ENCODE data around the gene PLEKHM1. TPM values are rescaled to one million over a fixed set of nuclear protein-coding genes. Genes with fewer than 3 reads are reported as not detected.
"Not testable (repeated sequence)": the region's sequence is repeated elsewhere in the genome, so short reads cannot be mapped to it uniquely, and the experiment has no call there.

The PLEKHM1 gene
- polyA plus RNA-seq, 3 donors, result 12.8 to 41.5 (median 15.0) TPM

DNA sequence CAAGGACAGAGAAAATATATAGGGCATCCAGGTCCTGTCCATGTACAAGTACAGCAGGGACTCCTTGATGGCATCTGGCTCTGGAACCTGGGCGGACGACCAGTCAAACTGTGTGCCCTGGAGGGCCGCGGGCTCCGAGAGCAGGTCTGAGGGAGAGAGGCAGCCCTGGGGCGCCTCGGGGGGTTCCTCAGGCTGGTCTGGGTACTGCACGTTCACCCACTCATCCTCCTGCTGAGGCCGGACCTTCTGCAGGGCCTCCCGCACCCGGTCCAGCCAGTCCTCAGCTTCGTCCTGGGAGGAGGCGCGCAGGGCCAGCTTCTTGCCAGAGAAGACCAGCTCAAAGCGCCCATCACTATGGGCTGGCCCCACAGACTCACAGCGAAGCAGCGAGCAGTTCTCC lies 36.8 kb downstream of the PLEKHM1 start:
- over 99% methylated on average over 11 of the region's 17 CpGs for WGBS (ENCODE audit: insufficient coverage)
- H3K4me1 Mint-ChIP-seq; intact Hi-C loops (cut with micrococcal nuclease): not testable (repeated sequence)

GRCh38 chr17:45453225-45453534 lies 37.3 kb downstream of the PLEKHM1 start:
- no CpG with 5 or more reads among the region's 7 CpGs for WGBS (ENCODE audit: insufficient coverage)
- H3K4me2 ChIP-seq (replicated peaks; ENCODE audit: extremely low read depth, low read length, poor library complexity, severe bottlenecking); DNase-seq; H3K27ac ChIP-seq (ENCODE audit: low read depth in 1 of 2, low read length in 2 of 2); H3K27me3 ChIP-seq (ENCODE audit: control insufficient read depth in 2 of 2, insufficient read depth in 2 of 2, low read length in 2 of 2); H3K27me3 Mint-ChIP-seq (ENCODE audit: low read depth in 3 of 3); H2AFZ ChIP-seq (ENCODE audit: insufficient read depth, low read depth, low read length, poor library complexity, severe bottlenecking); H3K27ac Mint-ChIP-seq; H3K9ac ChIP-seq (ENCODE audit: insufficient read depth, low read length, poor library complexity, severe bottlenecking); intact Hi-C loops (cut with micrococcal nuclease); H3K9me3 Mint-ChIP-seq; H3K4me3 ChIP-seq (replicated peaks in 1 of 3; ENCODE audit: low read depth in 2 of 3, low read length in 3 of 3); H3K9me3 ChIP-seq (replicated peaks in 1 of 2; ENCODE audit: control insufficient read depth in 1 of 2, insufficient read depth in 1 of 2, low read length in 2 of 2); H3K4me3 Mint-ChIP-seq; H3K79me2 ChIP-seq (ENCODE audit: insufficient read depth, low read length); H3K4me1 ChIP-seq (ENCODE audit: control insufficient read depth in 1 of 2, insufficient read depth in 2 of 2, low read length in 2 of 2): not testable (repeated sequence)
- peaks cover 11% of the 10 kb centered on the region for H3K4me1 Mint-ChIP-seq
- peaks cover 55 to 69% of the 10 kb centered on the region in 2 donors for H3K36me3 ChIP-seq (replicated peaks in 1 of 2; ENCODE audit: control insufficient read depth in 1 of 2, insufficient read depth in 2 of 2, low read length in 2 of 2)
- peaks cover 50 to 75% of the 10 kb centered on the region in 2 donors for H3K36me3 Mint-ChIP-seq
- peaks cover 39% of the 10 kb centered on the region for H4K20me1 ChIP-seq (ENCODE audit: insufficient read depth, low read length)

More for the DNA sequence above, 36.8 kb downstream of the PLEKHM1 start:
- peaks cover 49 to 73% of the 10 kb centered on the region in 2 donors for H3K36me3 Mint-ChIP-seq
- not testable (repeated sequence) for H3K4me1 ChIP-seq (ENCODE audit: control insufficient read depth in 1 of 2, insufficient read depth in 2 of 2, low read length in 2 of 2); H2AFZ ChIP-seq (ENCODE audit: insufficient read depth, low read depth, low read length, poor library complexity, severe bottlenecking); H3K9me3 Mint-ChIP-seq; H3K9me3 ChIP-seq (replicated peaks in 1 of 2; ENCODE audit: control insufficient read depth in 1 of 2, insufficient read depth in 1 of 2, low read length in 2 of 2); H3K9ac ChIP-seq (ENCODE audit: insufficient read depth, low read length, poor library complexity, severe bottlenecking); DNase-seq; H3K27ac ChIP-seq (ENCODE audit: low read depth in 1 of 2, low read length in 2 of 2); H3K27me3 ChIP-seq (ENCODE audit: control insufficient read depth in 2 of 2, insufficient read depth in 2 of 2, low read length in 2 of 2); H3K27ac Mint-ChIP-seq; H3K27me3 Mint-ChIP-seq (ENCODE audit: low read depth in 3 of 3); H3K79me2 ChIP-seq (ENCODE audit: insufficient read depth, low read length); H3K4me3 ChIP-seq (replicated peaks in 1 of 3; ENCODE audit: low read depth in 2 of 3, low read length in 3 of 3); H3K4me3 Mint-ChIP-seq; H3K4me2 ChIP-seq (replicated peaks; ENCODE audit: extremely low read depth, low read length, poor library complexity, severe bottlenecking)
- peaks cover 52 to 65% of the 10 kb centered on the region in 2 donors for H3K36me3 ChIP-seq (replicated peaks in 1 of 2; ENCODE audit: control insufficient read depth in 1 of 2, insufficient read depth in 2 of 2, low read length in 2 of 2)
- peaks cover 35% of the 10 kb centered on the region for H4K20me1 ChIP-seq (ENCODE audit: insufficient read depth, low read length)

DNA sequence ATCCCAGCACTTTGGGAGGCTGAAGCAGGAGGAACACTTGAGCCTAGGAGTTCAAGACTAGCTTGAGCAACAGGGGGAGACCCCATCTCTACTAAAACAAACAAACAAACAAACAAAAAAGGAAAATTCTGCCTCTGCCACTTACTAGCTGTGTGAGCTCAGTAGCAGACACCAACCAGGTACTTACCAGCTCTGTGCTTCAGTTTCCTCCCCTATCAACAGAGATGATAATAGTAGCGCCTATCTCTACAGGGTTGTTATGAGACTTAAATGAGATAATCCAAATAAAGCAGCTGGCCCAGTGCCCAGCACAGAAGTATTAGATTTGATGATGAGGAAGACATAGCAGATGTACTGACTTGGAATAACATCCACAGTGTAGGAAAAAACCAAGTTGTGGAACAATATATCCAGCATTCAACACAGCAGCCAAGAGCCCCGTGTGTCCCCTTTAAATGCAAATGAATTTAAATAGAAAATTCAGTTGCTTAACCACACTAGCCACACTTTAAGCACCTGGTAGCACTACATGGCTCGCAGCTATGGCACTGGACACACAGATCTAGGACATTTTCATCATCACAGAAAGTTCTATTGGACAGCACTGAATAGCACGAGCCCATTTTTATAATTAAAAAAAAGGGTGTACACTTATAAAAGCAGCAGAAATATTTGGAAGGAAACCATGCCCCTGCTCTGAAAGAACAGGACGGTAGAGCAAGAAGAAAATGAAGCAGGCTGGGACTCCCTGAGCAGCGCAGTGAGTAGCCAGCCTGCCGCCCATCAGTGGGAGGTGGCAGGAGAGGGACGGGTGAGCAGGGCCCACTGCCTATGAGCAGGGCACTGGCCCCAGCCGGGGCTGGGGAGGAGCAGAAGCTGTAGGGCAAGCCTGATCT lies 37.9 kb downstream of the PLEKHM1 start:
- H2AFZ ChIP-seq (ENCODE audit: insufficient read depth, low read depth, low read length, poor library complexity, severe bottlenecking); H3K4me3 Mint-ChIP-seq; DNase-seq; H3K9me3 ChIP-seq (replicated peaks in 1 of 2; ENCODE audit: control insufficient read depth in 1 of 2, insufficient read depth in 1 of 2, low read length in 2 of 2); H3K27ac Mint-ChIP-seq; H3K4me2 ChIP-seq (replicated peaks; ENCODE audit: extremely low read depth, low read length, poor library complexity, severe bottlenecking); H3K4me3 ChIP-seq (replicated peaks in 1 of 3; ENCODE audit: low read depth in 2 of 3, low read length in 3 of 3); intact Hi-C loops (cut with micrococcal nuclease); H3K27me3 ChIP-seq (ENCODE audit: control insufficient read depth in 2 of 2, insufficient read depth in 2 of 2, low read length in 2 of 2); H3K27ac ChIP-seq (ENCODE audit: low read depth in 1 of 2, low read length in 2 of 2); H3K4me1 ChIP-seq (ENCODE audit: control insufficient read depth in 1 of 2, insufficient read depth in 2 of 2, low read length in 2 of 2); H3K27me3 Mint-ChIP-seq (ENCODE audit: low read depth in 3 of 3); H3K79me2 ChIP-seq (ENCODE audit: insufficient read depth, low read length); H3K9me3 Mint-ChIP-seq; H3K9ac ChIP-seq (ENCODE audit: insufficient read depth, low read length, poor library complexity, severe bottlenecking): not testable (repeated sequence)
- peaks cover 58 to 72% of the 10 kb centered on the region in 2 donors for H3K36me3 ChIP-seq (replicated peaks in 1 of 2; ENCODE audit: control insufficient read depth in 1 of 2, insufficient read depth in 2 of 2, low read length in 2 of 2)
- H3K4me1 Mint-ChIP-seq, result peaks cover 17% of the 10 kb centered on the region
- H3K36me3 Mint-ChIP-seq, result peaks cover 50 to 76% of the 10 kb centered on the region in 2 donors
- H4K20me1 ChIP-seq (ENCODE audit: insufficient read depth, low read length), result peaks cover 44% of the 10 kb centered on the region
- 83% methylated on average over 1 of the region's 9 CpGs for WGBS (ENCODE audit: insufficient coverage)

- H3K79me2 ChIP-seq (ENCODE audit: insufficient read depth, low read length); H3K27me3 Mint-ChIP-seq (ENCODE audit: low read depth in 3 of 3); H3K27ac ChIP-seq (ENCODE audit: low read depth in 1 of 2, low read length in 2 of 2); H3K4me2 ChIP-seq (replicated peaks; ENCODE audit: extremely low read depth, low read length, poor library complexity, severe bottlenecking); H3K4me3 ChIP-seq (replicated peaks in 1 of 3; ENCODE audit: low read depth in 2 of 3, low read length in 3 of 3); H3K9me3 Mint-ChIP-seq; intact Hi-C loops (cut with micrococcal nuclease); H3K27ac Mint-ChIP-seq; H3K9me3 ChIP-seq (replicated peaks in 1 of 2; ENCODE audit: control insufficient read depth in 1 of 2, insufficient read depth in 1 of 2, low read length in 2 of 2); H2AFZ ChIP-seq (ENCODE audit: insufficient read depth, low read depth, low read length, poor library complexity, severe bottlenecking); H3K27me3 ChIP-seq (ENCODE audit: control insufficient read depth in 2 of 2, insufficient read depth in 2 of 2, low read length in 2 of 2); H3K4me3 Mint-ChIP-seq; H3K9ac ChIP-seq (ENCODE audit: insufficient read depth, low read length, poor library complexity, severe bottlenecking); DNase-seq: not testable (repeated sequence)
- Histone ChIP-seq H4K20me1 (ENCODE audit: insufficient read depth, low read length) (peaks cover 51% of the 10 kb centered on the region), H3K36me3 (replicated peaks in 1 of 2; ENCODE audit: control insufficient read depth in 1 of 2, insufficient read depth in 2 of 2, low read length in 2 of 2) (peaks cover 62 to 72% of the 10 kb centered on the region in 2 donors), H3K4me1 (ENCODE audit: control insufficient read depth in 1 of 2, insufficient read depth in 2 of 2, low read length in 2 of 2) (peaks cover 4 to 18% of the 10 kb centered on the region in 2 donors)
- Mint-ChIP-seq H3K36me3 (peaks cover 49 to 76% of the 10 kb centered on the region in 2 donors), H3K4me1 (peaks cover 25% of the 10 kb centered on the region)
- WGBS (ENCODE audit: insufficient coverage), result 43% methylated on average over 3 of the region's 10 CpGs
Measured at GRCh38 chr17:45451660-45452059, 38.9 kb downstream of the PLEKHM1 start.

Data from CD14-positive monocyte (primary cell).